NCI-H748 treated with DMSO at 0.1 percent for 48 hours (cell line): Measurements from ENCODE around the gene ANKZF1.

Experiments used
- DNase-seq: peaks from one replicate; lab custom pipeline; 2025; lab: John Stamatoyannopoulos, UW

The ANKZF1 gene

DNA sequence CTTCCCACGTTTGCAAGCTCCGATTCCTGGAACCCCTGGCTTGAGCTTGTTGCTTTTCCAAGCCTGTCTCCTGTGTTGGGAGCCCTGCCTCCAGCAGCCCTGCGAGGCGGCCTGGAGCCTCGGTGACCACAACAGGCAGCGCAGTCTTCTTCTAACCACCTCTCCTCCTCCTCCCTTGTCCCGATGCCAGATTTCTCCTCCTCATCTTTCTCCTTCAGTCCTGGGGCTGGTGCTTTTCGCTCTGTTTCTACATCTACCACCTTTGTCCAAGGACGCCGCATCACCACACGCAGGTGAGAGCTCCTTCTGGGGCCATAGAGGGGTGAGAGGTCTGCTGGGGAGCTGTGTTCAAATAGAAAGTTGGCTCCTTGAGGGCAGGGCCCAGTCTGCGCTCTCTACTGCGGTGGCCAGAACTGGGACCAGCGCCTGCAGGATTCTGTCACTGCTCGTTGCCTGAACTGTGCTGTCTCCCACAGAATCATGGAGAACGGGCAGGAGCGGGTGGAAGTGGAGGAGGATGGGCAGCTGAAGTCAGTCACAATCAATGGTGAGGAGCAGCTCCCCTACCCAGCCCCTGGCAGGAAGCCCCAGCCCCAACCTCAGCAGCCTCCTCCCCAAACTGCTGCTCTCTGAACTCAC lies 53.5 kb downstream of the ANKZF1 start:
- DNase-seq: no peak

DNA sequence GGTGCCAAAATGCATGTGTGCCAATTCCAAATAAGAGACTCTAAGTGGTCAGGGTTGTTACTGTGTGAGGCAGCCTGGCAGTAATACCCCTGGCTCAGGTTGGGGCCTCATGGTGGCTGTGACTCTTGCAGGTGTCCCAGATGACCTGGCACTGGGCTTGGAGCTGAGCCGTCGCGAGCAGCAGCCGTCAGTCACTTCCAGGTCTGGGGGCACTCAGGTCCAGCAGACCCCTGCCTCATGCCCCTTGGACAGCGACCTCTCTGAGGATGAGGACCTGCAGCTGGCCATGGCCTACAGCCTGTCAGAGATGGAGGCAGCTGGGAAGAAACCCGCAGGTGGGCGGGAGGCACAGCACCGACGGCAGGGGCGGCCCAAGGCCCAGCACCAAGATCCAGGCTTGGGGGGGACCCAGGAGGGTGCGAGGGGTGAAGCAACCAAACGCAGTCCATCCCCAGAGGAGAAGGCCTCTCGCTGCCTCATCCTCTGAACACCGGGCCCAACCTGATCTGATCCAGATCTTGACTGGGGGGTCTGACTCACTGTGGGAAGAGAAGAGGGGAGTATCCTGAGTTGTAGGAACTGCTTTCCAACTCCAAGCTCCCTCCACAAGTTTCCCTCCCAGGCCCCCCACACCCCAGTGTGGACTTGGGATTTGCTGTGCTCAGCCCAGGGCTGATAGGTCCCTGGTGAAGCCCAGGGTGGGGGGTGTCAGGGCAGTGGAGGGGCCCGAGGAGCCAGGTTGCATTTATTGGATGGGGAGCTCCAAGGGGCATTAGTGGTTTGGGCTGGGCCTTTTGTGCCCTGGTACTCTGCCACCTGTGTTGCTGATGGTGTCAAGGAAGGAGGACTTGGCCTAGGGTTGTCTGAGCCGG lies 55.1 kb downstream of the ANKZF1 start:
- no peak for DNase-seq

DNA sequence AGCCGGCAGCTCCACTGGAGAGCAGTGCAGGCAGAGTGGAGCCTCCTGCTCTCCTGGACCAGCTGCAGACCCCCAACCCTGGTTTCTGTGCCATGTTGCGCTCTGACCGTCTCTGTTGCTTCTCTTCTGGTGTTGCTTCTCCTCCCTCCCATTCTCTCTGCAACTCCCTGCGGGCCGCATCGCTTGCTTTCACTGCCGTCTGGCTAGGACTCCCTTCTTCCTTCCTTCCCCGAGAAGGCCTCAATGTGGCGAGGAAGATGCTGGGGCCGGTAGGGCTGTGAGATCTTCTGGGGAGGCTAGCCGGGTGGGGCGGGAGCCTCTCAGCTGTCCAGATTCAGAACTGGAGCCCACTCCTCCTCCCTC lies 55.7 kb downstream of the ANKZF1 start:
- DNase-seq: no peak

DNA sequence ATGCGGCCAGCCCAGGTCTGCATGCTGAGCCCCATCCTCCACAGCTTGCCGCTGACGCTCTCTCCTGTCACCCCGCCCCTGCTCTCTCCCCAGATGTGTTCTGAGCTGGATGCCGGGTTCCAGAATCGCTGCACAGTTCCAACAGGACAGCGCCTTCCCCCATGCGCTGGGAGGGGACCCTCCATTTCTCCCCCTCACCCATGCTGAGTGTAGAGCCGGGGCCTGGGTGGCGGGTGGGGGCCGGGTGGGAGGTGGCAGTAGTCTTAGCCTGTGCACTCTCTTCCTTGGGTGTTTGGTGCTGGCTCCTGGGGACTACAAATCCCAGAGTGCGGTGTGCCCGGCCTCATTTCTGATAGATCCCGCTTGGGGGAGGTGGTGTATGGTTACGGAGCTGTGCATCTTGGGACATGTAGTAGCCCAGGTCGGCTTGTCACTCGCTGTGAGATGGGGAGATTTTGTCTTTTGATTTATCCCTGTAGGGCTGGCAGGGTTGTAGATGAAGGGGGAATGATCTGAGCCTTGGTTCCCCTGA lies 56.4 kb downstream of the ANKZF1 start:
- no peak for DNase-seq
